CD4-positive, alpha-beta T cell treated with Interleukin-15 for 4 hours (primary cell): ENCODE results near the gene FAM117B.
"Not testable (repeated sequence)": the region's sequence is repeated elsewhere in the genome, so short reads cannot be mapped to it uniquely, and the experiment has no call there.

Experiments
- DNase-seq: peaks from one replicate; pipeline ENCODE4 v3.0.0-alpha.2; 2020; ENCODE audit warnings: low spot score

FAM117B gene

GRCh38 chr2:202638721-202639120 is 4.0 kb downstream of the FAM117B start:
- no peak for DNase-seq

- DNase-seq, result peak; percentile 29
These were observed 4.5 kb downstream of the FAM117B start for GRCh38 chr2:202639231-202639630.

GRCh38 chr2:202642567-202642966 is 7.8 kb downstream of the FAM117B start:
- DNase-seq, result no peak

- DNase-seq, result peak; percentile 31
These were observed 8.5 kb downstream of the FAM117B start for GRCh38 chr2:202643012-202643858.

GRCh38 chr2:202652119-202652518 is 17.4 kb downstream of the FAM117B start:
- DNase-seq, result no peak

- DNase-seq, result no peak
These were observed 19.1 kb downstream of the FAM117B start for GRCh38 chr2:202653890-202654289.

- DNase-seq, result no peak
These were observed 23.1 kb downstream of the FAM117B start for GRCh38 chr2:202657876-202658275.

GRCh38 chr2:202660796-202661195 is 26.0 kb downstream of the FAM117B start:
- DNase-seq, result no peak

GRCh38 chr2:202669841-202670240 is 35.1 kb downstream of the FAM117B start:
- no peak for DNase-seq

GRCh38 chr2:202671317-202672035 is 36.7 kb downstream of the FAM117B start:
- DNase-seq, result no peak

GRCh38 chr2:202675097-202675496 is 40.3 kb downstream of the FAM117B start:
- DNase-seq, result not testable (repeated sequence)

GRCh38 chr2:202679980-202680379 is 45.2 kb downstream of the FAM117B start:
- no peak for DNase-seq

- DNase-seq, result no peak
These were observed 45.7 kb downstream of the FAM117B start for GRCh38 chr2:202680512-202680911.

GRCh38 chr2:202681688-202682205 is 47.0 kb downstream of the FAM117B start:
- no peak for DNase-seq

GRCh38 chr2:202682274-202682673 is 47.5 kb downstream of the FAM117B start:
- no peak for DNase-seq

GRCh38 chr2:202687276-202687675 is 52.5 kb downstream of the FAM117B start:
- DNase-seq, result no peak

GRCh38 chr2:202689459-202689858 is 54.7 kb downstream of the FAM117B start:
- no peak for DNase-seq

- DNase-seq, result no peak
These were observed 55.1 kb downstream of the FAM117B start for GRCh38 chr2:202689898-202690297.

GRCh38 chr2:202690321-202690900 is 55.6 kb downstream of the FAM117B start:
- DNase-seq, result no peak

- no peak for DNase-seq
These were observed 58.7 kb downstream of the FAM117B start for GRCh38 chr2:202693503-202693902.

- no peak for DNase-seq
These were observed 60.4 kb downstream of the FAM117B start for GRCh38 chr2:202695166-202695565.

GRCh38 chr2:202700075-202700901 is 65.5 kb downstream of the FAM117B start:
- peak; percentile 3 for DNase-seq
